ENCODE results near the gene ATP6V0B. TPM values are rescaled to one million over a fixed set of nuclear protein-coding genes. Genes with fewer than 3 reads are reported as not detected.

The ATP6V0B gene
- polyA plus RNA-seq, 4 donors = 139 to 182 (median 149) TPM

GRCh38 chr1:43945674-43946235, 29.0 kb upstream of the ATP6V0B start:
- no peak for DNase-seq (ENCODE audit: low read depth in 4 of 4, low spot score in 3 of 4)

DNA sequence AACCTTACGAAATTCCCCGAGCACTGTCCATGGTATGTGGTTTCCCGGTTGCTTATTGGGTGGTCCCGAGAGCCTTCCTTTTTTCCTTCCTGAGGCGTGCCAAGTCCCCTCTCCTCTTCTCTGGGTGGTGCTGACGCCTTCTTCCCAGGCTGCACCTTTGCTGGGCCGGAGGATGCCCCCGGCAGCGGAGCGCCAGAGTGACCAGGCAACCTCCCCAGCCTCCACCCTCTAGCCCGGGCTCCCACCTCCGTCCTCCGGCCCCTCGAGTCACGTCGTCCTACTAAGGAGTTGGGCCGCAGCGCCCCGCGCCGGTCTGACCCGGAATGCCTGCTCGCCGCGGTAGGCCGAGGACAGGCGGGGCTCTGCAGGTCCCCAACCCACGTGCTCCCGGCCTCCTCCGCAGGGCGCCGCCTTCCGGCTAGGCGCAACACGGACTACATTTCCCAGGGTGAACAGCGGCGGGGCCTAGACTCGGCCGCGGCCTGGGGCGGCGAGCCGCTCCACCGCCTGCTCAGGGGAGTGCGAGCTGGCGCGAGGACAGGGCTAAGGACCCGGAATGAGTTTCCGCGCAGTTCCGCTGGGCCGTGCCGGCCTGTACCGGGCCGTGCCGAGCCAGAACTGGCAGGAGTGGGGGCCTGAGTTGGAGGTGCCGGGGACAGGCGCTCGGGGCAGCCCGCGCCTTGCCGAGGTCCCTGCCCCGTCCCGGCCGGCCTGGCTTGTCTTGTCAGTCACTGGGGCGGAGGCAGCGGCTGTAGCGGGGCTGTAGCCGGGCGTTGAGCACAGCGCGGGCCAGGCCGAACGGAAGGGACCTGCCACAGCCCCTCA, 28.3 kb upstream of the ATP6V0B start, which contains the start of gene IPO13:
TSS of gene IPO13 (plus strand) at position 715 of the 825 bp plus-strand sequence. CDS start 651 bp downstream, outside the sequence.
- DNase-seq (ENCODE audit: low read depth in 4 of 4, low spot score in 3 of 4) = peak; percentile 90 to 95 (median 90)

DNA sequence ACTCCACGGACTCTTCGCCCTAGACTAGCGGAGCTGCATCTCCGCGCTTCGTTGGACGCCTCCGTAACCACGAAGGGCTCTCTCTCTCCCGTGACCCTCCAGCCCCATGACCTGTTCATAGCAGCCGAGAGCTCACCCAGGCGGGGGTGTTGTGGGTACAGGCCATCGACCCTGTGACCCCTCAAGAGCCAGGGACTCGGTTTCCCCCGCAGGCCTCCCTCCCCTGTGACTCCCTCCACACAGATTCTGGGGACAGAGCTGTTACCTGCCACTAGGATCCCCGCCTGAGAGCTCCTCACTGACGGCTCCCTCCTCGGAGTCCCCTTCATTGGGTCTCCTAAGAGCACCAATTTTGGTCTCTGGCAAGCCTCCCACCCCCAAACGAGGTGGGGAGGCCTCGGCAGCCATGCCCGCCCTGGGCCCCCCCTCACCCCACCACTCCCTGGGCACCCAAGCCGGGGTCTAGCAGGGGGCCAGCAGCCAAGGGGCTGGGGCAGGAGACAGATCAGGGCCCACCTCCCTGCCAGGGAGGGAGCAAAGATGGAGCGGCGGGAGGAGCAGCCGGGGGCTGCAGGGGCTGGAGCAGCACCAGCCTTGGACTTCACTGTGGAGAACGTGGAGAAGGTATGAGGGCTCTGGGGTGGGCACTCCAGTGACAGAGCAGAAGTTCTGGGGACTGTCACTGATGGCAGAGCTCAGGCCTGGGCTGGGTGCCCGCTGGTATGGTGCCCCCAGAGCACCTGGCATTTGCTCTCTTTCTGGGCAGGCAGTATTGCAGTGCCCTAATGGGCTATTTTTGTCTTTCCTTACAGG, 27.5 kb upstream of the ATP6V0B start:
- no peak for DNase-seq (ENCODE audit: low read depth in 4 of 4, low spot score in 3 of 4)

- no peak for DNase-seq (ENCODE audit: low read depth in 4 of 4, low spot score in 3 of 4)
Observed at GRCh38 chr1:43947874-43948437, 26.8 kb upstream of the ATP6V0B start.

DNA sequence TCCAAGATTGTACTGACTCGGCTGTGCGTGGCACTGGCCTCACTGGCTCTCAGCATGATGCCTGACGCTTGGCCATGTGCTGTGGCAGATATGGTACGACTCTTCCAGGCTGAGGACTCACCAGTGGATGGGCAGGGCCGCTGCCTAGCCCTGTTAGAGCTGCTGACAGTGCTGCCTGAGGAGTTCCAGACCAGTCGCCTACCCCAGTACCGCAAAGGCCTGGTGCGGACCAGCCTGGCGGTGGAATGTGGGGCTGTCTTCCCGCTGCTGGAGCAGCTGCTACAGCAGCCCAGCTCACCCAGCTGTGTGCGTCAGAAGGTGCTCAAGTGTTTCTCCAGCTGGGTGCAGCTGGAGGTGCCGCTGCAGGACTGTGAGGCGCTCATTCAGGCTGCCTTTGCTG, 25.1 kb upstream of the ATP6V0B start:
- no peak for DNase-seq (ENCODE audit: low read depth in 4 of 4, low spot score in 3 of 4)

- no peak for DNase-seq (ENCODE audit: low read depth in 4 of 4, low spot score in 3 of 4)
Observed at GRCh38 chr1:43951021-43951985, 23.5 kb upstream of the ATP6V0B start.

DNA sequence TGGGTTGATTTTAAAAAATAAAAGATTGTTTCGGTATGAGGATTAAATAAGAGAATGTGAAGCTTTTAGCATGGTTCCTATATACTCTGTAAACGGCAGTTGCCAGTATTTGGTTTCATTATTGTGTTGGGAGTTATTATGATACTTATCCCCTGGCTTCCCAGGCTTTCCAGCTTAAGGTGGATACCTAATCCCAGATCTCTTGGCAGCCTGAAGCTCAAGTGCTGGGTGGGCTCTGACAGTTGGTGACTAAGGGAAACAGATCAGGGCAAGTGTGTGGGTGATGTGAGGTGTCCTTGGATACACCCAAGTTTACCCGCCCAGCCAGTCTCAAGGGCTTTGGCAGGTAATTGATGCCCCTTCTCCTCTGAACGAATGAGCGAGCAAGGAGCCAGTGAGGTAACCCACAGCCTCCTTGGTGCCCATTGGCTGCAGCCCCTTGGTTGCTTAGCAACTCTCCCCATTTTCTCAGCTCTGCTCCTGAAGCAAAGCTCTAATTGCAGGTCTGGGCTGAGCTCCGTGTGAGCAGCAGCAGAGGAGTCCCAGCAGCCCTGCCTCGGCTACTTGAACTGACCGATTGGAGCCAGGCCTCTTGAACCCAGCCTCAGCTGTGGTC, 21.9 kb upstream of the ATP6V0B start:
- no peak for DNase-seq (ENCODE audit: low read depth in 4 of 4, low spot score in 3 of 4)

GRCh38 chr1:43953361-43953760, 21.4 kb upstream of the ATP6V0B start:
- DNase-seq (ENCODE audit: low read depth in 4 of 4, low spot score in 3 of 4) = no peak

GRCh38 chr1:43954036-43954435, 20.7 kb upstream of the ATP6V0B start:
- DNase-seq (ENCODE audit: low read depth in 4 of 4, low spot score in 3 of 4) = no peak

- DNase-seq (ENCODE audit: low read depth in 4 of 4, low spot score in 3 of 4) = no peak
Observed at GRCh38 chr1:43956234-43956633, 18.5 kb upstream of the ATP6V0B start.

DNA sequence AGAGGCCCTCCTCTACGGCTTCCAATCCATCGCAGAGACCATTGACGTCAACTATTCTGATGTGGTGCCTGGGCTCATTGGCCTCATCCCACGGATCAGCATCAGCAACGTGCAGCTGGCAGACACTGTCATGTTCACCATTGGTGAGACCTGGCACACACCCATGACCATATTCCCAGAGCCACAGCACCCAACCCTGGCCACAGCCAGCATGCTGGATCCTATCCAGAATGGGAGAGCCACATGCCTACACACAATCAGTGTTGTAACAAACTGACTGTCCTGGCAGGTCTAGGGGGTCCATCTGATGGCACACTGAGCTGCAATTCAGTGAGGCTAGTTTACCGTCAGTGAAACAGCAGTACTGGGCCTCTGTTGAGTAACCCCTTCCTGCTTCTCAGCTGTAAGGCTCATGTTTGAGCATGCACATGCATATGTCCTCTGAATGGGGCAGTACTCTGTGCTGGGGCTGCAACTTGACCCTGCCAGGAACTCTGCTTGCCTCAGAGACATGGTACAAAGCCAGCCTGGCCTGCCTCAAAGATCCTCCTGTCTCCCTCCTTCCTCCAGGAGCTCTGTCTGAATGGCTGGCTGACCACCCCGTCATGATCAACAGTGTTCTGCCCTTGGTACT, 17.2 kb upstream of the ATP6V0B start:
- DNase-seq (ENCODE audit: low read depth in 4 of 4, low spot score in 3 of 4) = no peak

DNA sequence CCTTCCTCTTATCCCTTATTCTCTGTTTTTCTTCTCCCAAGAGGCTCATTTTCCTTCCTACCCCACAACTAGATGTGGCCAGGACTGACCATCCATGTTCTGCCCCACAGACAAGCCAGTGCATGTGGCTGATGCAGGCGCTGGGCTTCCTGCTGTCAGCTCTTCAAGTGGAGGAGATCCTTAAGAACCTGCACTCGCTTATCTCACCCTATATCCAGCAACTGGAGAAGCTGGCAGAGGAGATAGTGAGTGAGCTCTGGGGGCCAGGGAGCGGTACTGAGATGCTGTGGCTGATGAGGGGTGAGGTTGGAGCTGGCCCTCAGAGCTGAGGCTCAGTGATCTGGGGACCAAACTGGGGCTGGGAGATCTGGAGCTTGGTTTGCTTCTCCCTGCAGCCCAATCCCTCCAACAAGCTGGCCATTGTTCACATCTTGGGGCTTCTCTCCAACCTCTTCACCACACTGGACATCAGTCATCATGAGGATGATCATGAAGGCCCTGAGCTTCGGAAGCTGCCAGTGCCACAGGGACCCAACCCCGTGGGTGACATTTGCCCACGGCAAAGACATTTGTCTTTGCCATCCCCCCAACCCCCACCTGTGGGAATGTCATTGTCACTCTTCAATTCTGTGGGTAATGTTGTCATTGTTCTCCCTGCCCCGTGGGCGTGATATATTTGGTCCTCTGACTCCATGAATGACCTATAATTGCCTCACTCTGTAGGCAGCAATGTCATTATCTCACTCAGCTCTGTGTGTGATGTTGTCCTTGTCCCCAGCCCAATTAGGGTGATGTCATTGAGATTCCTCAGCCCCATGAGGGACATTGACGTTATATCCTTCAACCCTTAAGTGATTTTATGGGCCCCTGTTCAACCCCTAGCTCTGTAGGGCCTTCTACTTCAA, 16.2 kb upstream of the ATP6V0B start:
- no peak for DNase-seq (ENCODE audit: low read depth in 4 of 4, low spot score in 3 of 4)

DNA sequence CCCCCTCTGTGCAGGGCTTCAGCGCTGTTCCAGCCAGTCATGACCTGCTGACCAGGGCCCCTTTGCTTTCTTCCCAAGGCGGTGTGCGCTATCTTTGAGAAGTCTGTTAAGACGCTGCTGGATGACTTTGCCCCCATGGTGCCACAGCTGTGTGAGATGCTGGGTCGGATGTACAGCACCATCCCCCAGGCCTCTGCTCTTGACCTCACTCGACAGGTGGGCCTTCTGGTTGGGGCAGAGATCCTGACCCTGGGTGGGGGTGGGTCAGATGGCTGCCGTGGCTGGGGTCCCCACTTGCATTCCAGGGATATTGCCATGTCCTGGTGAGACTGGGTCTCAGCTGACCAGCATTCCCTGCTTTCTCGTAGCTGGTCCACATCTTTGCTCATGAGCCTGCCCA, 14.0 kb upstream of the ATP6V0B start:
- no peak for DNase-seq (ENCODE audit: low read depth in 4 of 4, low spot score in 3 of 4)

GRCh38 chr1:43961692-43962091, 13.1 kb upstream of the ATP6V0B start:
- DNase-seq (ENCODE audit: low read depth in 4 of 4, low spot score in 3 of 4) = no peak

GRCh38 chr1:43962324-43962723, 12.4 kb upstream of the ATP6V0B start:
- no peak for DNase-seq (ENCODE audit: low read depth in 4 of 4, low spot score in 3 of 4)

DNA sequence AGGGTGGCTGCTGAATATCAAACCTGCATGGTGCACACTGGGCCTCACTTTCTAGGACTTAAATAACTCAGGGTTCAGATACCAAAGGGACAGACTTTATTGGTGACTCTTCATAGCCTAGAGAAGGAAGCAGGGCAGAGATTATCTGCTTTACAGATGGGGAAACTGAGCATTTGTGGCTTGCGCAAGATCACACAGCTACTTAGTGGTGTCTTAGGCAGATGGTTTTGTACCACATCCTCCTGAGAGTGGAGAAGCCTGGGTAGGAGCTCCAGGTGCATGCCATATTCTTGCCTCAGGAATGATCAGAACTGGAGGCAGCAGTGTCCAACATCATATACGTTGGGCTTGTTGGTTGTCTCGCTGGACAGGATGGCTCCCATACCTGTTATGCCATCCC, 11.8 kb upstream of the ATP6V0B start:
- no peak for DNase-seq (ENCODE audit: low read depth in 4 of 4, low spot score in 3 of 4)

DNA sequence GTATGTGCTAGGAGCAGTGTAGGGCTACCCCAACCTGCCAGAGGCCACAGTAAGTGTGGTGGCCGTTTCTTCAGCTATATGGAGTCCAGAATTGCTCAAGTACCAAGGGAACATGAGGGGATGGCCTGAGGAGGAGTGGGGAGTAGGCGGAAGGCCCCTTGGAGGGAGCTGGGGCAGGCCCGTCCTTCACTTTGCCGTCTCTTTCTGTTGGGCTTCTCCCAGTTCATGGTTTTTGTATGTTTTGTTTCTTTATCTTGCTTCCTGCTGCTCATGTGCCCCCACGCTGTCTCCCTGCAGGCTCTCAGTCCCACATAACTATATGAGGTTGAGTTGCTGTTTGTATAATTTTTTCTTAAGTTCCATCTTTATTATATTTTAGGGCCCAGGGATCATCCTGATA, 10.9 kb upstream of the ATP6V0B start:
- no peak for DNase-seq (ENCODE audit: low read depth in 4 of 4, low spot score in 3 of 4)

DNA sequence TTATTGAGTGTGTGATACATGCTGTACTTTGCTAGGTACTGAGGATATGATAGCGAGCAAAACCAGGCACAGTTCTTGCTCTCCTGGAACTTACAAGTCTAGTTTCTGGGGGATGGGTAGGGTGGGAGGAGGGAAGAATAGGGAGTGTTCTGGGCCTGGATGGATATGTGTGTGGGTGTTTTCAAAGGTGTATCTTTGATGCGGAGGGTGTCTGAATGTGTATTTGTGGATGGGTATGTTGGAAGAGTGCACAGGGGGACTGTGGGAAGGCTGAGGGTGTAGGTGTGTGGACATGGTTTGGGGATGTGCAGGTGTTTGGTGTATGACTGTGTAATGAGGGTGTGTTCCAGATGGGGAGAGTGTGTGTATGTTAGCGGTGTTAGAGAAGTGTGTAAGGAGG, 9.4 kb upstream of the ATP6V0B start:
- DNase-seq (ENCODE audit: low read depth in 4 of 4, low spot score in 3 of 4) = no peak

All from right renal pelvis (tissue), 4 donors.